Liver (tissue), 9 donors: ENCODE data around the gene NT5M. TPM values are rescaled to one million over a fixed set of nuclear protein-coding genes. Genes with fewer than 3 reads are reported as not detected.
"Not testable (repeated sequence)": the region's sequence is repeated elsewhere in the genome, so short reads cannot be mapped to it uniquely, and the experiment has no call there.

Experiments
- DNase-seq: peaks from one replicate; pipeline ENCODE4 v3.0.0-alpha.2; 2017; ENCODE audit warnings: low spot score
- H3K27ac ChIP-seq, 2 donors: one replicate each; pipeline ENCODE4 v1.7.0; 2013; ENCODE audit warnings: inconsistent platforms in 2 of 2, low read length in 2 of 2, control low read depth in 1 of 2, low read depth in 1 of 2, mild to moderate bottlenecking in 1 of 2
- H3K27me3 ChIP-seq, 4 donors: one replicate each; pipeline versions ENCODE4 v1.6.1 to v1.7.0; 2013; ENCODE audit warnings: low read length in 3 of 4, inconsistent platforms in 1 of 4, mild to moderate bottlenecking in 1 of 4, moderate library complexity in 1 of 4; ENCODE audit not compliant: control insufficient read depth in 4 of 4, insufficient read depth in 4 of 4
- H3K36me3 ChIP-seq, 4 donors: one replicate each; pipeline versions ENCODE4 v1.6.1 to v1.7.0; 2013; ENCODE audit warnings: low read length in 3 of 4, mild to moderate bottlenecking in 3 of 4, low read depth in 1 of 4, moderate library complexity in 1 of 4; ENCODE audit not compliant: control insufficient read depth in 4 of 4, insufficient read depth in 3 of 4
- H3K4me1 ChIP-seq, 4 donors: one replicate each; pipeline versions ENCODE4 v1.6.1 to v1.7.0; 2013; ENCODE audit warnings: low read length in 3 of 4, mild to moderate bottlenecking in 3 of 4, moderate library complexity in 1 of 4; ENCODE audit not compliant: control insufficient read depth in 4 of 4, insufficient read depth in 4 of 4
- H3K4me3 ChIP-seq, 3 donors: one replicate each; pipeline versions ENCODE4 v1.6.1 to v1.7.0; 2013; ENCODE audit warnings: low read length in 3 of 3, control low read depth in 1 of 3, low read depth in 1 of 3, mild to moderate bottlenecking in 1 of 3
- H3K9ac ChIP-seq, 2 donors: one replicate each; pipeline ENCODE4 v1.7.0; 2013; ENCODE audit warnings: low read length in 2 of 2, mild to moderate bottlenecking in 2 of 2, moderate library complexity in 2 of 2, control low read depth in 1 of 2, low read depth in 1 of 2
- H3K9me3 ChIP-seq, 4 donors: one replicate each; pipeline versions ENCODE4 v1.6.1 to v1.7.0; 2013; ENCODE audit warnings: low read length in 3 of 4; ENCODE audit not compliant: control insufficient read depth in 4 of 4
- ATF3 ChIP-seq: IDR thresholded peaks from 2 replicates; pipeline ENCODE4 v1.6.1; 2016; ENCODE audit warnings: antibody characterized with exemption
- CTCF ChIP-seq: fragments of 150-350 bp; IDR thresholded peaks from 2 replicates; pipeline ENCODE4 v1.5.1; 2017; ENCODE audit warnings: improper control_type of control experiment, low read depth, low read length; ENCODE audit not compliant: missing input control
- EGR1 ChIP-seq, 2 donors: IDR thresholded peaks; 2 replicates each; pipeline ENCODE4 v1.6.1; 2016 to 2018; ENCODE audit warnings: antibody characterized with exemption in 2 of 2, low read depth in 2 of 2
- FOXA1 ChIP-seq: IDR thresholded peaks from 2 replicates; pipeline ENCODE4 v1.6.1; 2016; ENCODE audit warnings: antibody characterized with exemption
- FOXA2 ChIP-seq: IDR thresholded peaks from 2 replicates; pipeline ENCODE4 v1.6.1; 2016; ENCODE audit warnings: antibody characterized with exemption
- GABPA ChIP-seq, 2 donors: IDR thresholded peaks in 1 of 2; conservative IDR thresholded peaks in 1 of 2; 2 replicates each; pipeline ENCODE4 v1.6.1; 2016; ENCODE audit warnings: antibody characterized with exemption in 2 of 2, mild to moderate bottlenecking in 1 of 2, moderate library complexity in 1 of 2
- HNF4A ChIP-seq, 2 donors: conservative IDR thresholded peaks; 2 replicates each; pipeline ENCODE4 v1.6.1; 2016; ENCODE audit warnings: antibody characterized with exemption in 2 of 2, mild to moderate bottlenecking in 2 of 2
- HNF4G ChIP-seq: IDR thresholded peaks from 2 replicates; pipeline ENCODE4 v1.6.1; 2016; ENCODE audit warnings: antibody characterized with exemption
- JUND ChIP-seq, 2 donors: IDR thresholded peaks; 2 replicates each; pipeline ENCODE4 v1.6.1; 2016; ENCODE audit warnings: antibody characterized with exemption in 2 of 2
- MAX ChIP-seq: IDR thresholded peaks from 2 replicates; pipeline ENCODE4 v1.6.1; 2016; ENCODE audit warnings: antibody characterized with exemption
- NR2F2 ChIP-seq: IDR thresholded peaks from 2 replicates; pipeline ENCODE4 v1.6.1; 2016; ENCODE audit warnings: antibody characterized with exemption
- RAD21 ChIP-seq, 2 donors: IDR thresholded peaks; 2 replicates each; pipeline ENCODE4 v1.6.1; 2016; ENCODE audit warnings: antibody characterized with exemption in 2 of 2, mild to moderate bottlenecking in 2 of 2
- REST ChIP-seq: IDR thresholded peaks from 2 replicates; pipeline ENCODE4 v1.6.1; 2016; ENCODE audit warnings: antibody characterized with exemption, mild to moderate bottlenecking
- RXRA ChIP-seq, 2 donors: IDR thresholded peaks; 2 replicates each; pipeline ENCODE4 v1.6.1; 2017 to 2018; ENCODE audit warnings: antibody characterized with exemption in 2 of 2, mild to moderate bottlenecking in 1 of 2
- SP1 ChIP-seq: IDR thresholded peaks from 2 replicates; pipeline ENCODE4 v1.6.1; 2018; ENCODE audit warnings: antibody characterized with exemption, mild to moderate bottlenecking
- TAF1 ChIP-seq: conservative IDR thresholded peaks from 2 replicates; pipeline ENCODE4 v1.6.1; 2016; ENCODE audit warnings: antibody characterized with exemption, mild to moderate bottlenecking
- YY1 ChIP-seq: IDR thresholded peaks from 2 replicates; pipeline ENCODE4 v1.6.1; 2016; ENCODE audit warnings: antibody characterized with exemption, mild to moderate bottlenecking
- ZBTB33 ChIP-seq: IDR thresholded peaks from 2 replicates; pipeline ENCODE4 v1.6.1; 2016; ENCODE audit warnings: antibody characterized with exemption
- WGBS: extraction: QIAGEN DNeasy Blood & Tissue Kit; methylation state at CpG from one replicate; pipeline ENCODE4 v1.1.7; 2013; 5-methylcytosine and 5-hydroxymethylcytosine counted together
- polyA plus RNA-seq, 2 donors: library from polyadenylated mRNA; stranded (reverse) in 1 of 2; unstranded in 1 of 2; fragments of 200-250 nt in 1 of 2; fragments of >200 nt in 1 of 2; fragmentation: Nextera tagmentation in 1 of 2; extraction: Ambion mirVana in 1 of 2; gene quantifications; one replicate each; pipeline versions ENCODE4 v1.2.1 to v1.2.3, GENCODE V29; 2013 to 2015
- total RNA-seq, 2 donors: library from RNA; depleted of rRNA; stranded (reverse); fragments of >200 nt; gene quantifications; one replicate each; pipeline ENCODE4 v1.2.3, GENCODE V29; 2014
- donor health status: healthy.
- donor health status: healthy.
- donor health status: healthy.
- donor health status: healthy.
- donor health status: healthy.

NT5M gene
- total and polyA plus RNA-seq, 4 donors: 0.42 to 7.9 (median 0.66) TPM

- H3K4me1 ChIP-seq, DNase-seq, H3K9me3 ChIP-seq, H3K4me3 ChIP-seq, H3K9ac ChIP-seq, H3K27me3 ChIP-seq, H3K27ac ChIP-seq: not testable (repeated sequence)
- H3K36me3 ChIP-seq: peaks cover 16 to 58% (median 45%) of the 10 kb centered on the region in 4 donors
- 92% methylated on average over 11 of the region's 11 CpGs for WGBS
Measured at GRCh38 chr17:17255689-17256088, 47.5 kb upstream of the NT5M start.

GRCh38 chr17:17256316-17256715, 46.9 kb upstream of the NT5M start:
- DNase-seq: no peak
- H3K9me3 ChIP-seq: no peaks in the 10 kb centered on the region
- H3K27me3 ChIP-seq: no peaks in the 10 kb centered on the region
- peaks cover 4 to 7% (median 6%) of the 10 kb centered on the region in 4 donors for H3K4me1 ChIP-seq
- H3K4me3 ChIP-seq: no peak overlapping the region
- no peak for TF ChIP-seq SP1
- TF ChIP-seq RAD21 (IDR thresholded peaks at IDR 0.05): no peak
- no peak for TF ChIP-seq RXRA (IDR thresholded peaks at IDR 0.05)
- no peak for TF ChIP-seq NR2F2
- no peak for TF ChIP-seq ZBTB33
- no peak for TF ChIP-seq CTCF
- no peak for TF ChIP-seq YY1
- TF ChIP-seq HNF4G: no peak
- no peak for TF ChIP-seq REST
- TF ChIP-seq MAX: no peak
- TF ChIP-seq FOXA1: no peak
- TF ChIP-seq GABPA (IDR thresholded peaks at IDR 0.05 in 1 of 2, conservative IDR thresholded peaks at IDR 0.05 in 1 of 2): no peak
- no peak for TF ChIP-seq EGR1 (IDR thresholded peaks at IDR 0.05; ENCODE audit: low read depth in 2 of 2)
- no peak for TF ChIP-seq FOXA2
- no peak for TF ChIP-seq HNF4A (conservative IDR thresholded peaks at IDR 0.05)
- TF ChIP-seq TAF1: no peak
- TF ChIP-seq ATF3: no peak
- no peak for TF ChIP-seq JUND (IDR thresholded peaks at IDR 0.05)
- H3K9ac ChIP-seq: no peak overlapping the region
- peaks cover 18 to 62% (median 46%) of the 10 kb centered on the region in 4 donors for H3K36me3 ChIP-seq
- 100% methylated on average over 1 of the region's 1 CpG for WGBS
- H3K27ac ChIP-seq: no peak overlapping the region
